HCT116 (cell line): ENCODE data around the gene MTARC2.

Source experiments
- CTCF ChIP-seq, 3 experiments: fragments of 200-600 bp in 1 of 3; sonication (generic) in 1 of 3; IDR thresholded peaks in 2 of 3; conservative IDR thresholded peaks in 1 of 3; 2 replicates each; pipeline ENCODE4 v1.5.1; 2012 to 2017; ENCODE audit warnings: low read depth in 2 of 3, low read length in 2 of 3, antibody characterized with exemption in 1 of 3, borderline replicate concordance in 1 of 3, control low read depth in 1 of 3, mild to moderate bottlenecking in 1 of 3, mixed read lengths in 1 of 3, mixed run types in 1 of 3, moderate library complexity in 1 of 3; ENCODE audit not compliant: insufficient read depth in 1 of 3
- POLR2A ChIP-seq: IDR thresholded peaks from 2 replicates; pipeline ENCODE4 v1.7.0; 2011; ENCODE audit warnings: borderline replicate concordance; ENCODE audit not compliant: insufficient read depth, insufficient read length; ENCODE audit errors: extremely low read depth
- POLR2AphosphoS5 ChIP-seq: IDR thresholded peaks from 2 replicates; pipeline ENCODE4 v1.6.1; 2011; ENCODE audit warnings: mild to moderate bottlenecking, low read depth, low read length, moderate library complexity

- TF ChIP-seq POLR2AphosphoS5 = no peak
- TF ChIP-seq POLR2A = no peak
- no peak for TF ChIP-seq CTCF (IDR thresholded peaks at IDR 0.05 in 2 of 3, conservative IDR thresholded peaks at IDR 0.05 in 1 of 3; ENCODE audit: borderline replicate concordance in 1 of 3, insufficient read depth in 1 of 3, low read depth in 2 of 3, low read length in 2 of 3)
Measured at GRCh38 chr1:220767312-220768125, 19.4 kb downstream of the MTARC2 start.
